Omental fat pad (tissue), 4 donors: ENCODE data around the gene GOPC. TPM values are rescaled to one million over a fixed set of nuclear protein-coding genes. Genes with fewer than 3 reads are reported as not detected.

ENCODE experiments used
- ATAC-seq: fragments of 150-250 bp; one replicate; pipeline ENCODE4 v1.9.1; 2016; ENCODE audit warnings: mild to moderate bottlenecking, moderate library complexity; ENCODE audit not compliant: low FRiP score
- DNase-seq: peaks from one replicate; pipeline ENCODE4 v3.0.0-alpha.2; 2019; ENCODE audit warnings: low spot score
- total RNA-seq, 4 donors: library from RNA; depleted of rRNA; stranded (reverse); fragments of >200 nt; gene quantifications; one replicate each; pipeline ENCODE4 v1.1.0, GENCODE V29; 2016
- TF ChIP-seq, protein P1 (sequence below), 3 donors: fragments of 450-650 bp; IDR thresholded peaks; one replicate each; pipeline ENCODE4 v1.5.1; 2016 to 2017; ENCODE audit warnings: antibody characterized with exemption in 3 of 3, mild to moderate bottlenecking in 3 of 3, moderate library complexity in 2 of 3

GOPC gene
- total RNA-seq, 4 donors from 2014 or later, result 15.0 to 25.7 (median 17.0) TPM

- no peak for DNase-seq
- TF ChIP-seq, protein P1, sequence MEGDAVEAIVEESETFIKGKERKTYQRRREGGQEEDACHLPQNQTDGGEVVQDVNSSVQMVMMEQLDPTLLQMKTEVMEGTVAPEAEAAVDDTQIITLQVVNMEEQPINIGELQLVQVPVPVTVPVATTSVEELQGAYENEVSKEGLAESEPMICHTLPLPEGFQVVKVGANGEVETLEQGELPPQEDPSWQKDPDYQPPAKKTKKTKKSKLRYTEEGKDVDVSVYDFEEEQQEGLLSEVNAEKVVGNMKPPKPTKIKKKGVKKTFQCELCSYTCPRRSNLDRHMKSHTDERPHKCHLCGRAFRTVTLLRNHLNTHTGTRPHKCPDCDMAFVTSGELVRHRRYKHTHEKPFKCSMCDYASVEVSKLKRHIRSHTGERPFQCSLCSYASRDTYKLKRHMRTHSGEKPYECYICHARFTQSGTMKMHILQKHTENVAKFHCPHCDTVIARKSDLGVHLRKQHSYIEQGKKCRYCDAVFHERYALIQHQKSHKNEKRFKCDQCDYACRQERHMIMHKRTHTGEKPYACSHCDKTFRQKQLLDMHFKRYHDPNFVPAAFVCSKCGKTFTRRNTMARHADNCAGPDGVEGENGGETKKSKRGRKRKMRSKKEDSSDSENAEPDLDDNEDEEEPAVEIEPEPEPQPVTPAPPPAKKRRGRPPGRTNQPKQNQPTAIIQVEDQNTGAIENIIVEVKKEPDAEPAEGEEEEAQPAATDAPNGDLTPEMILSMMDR (IDR thresholded peaks at IDR 0.05), result no peak
Measured at GRCh38 chr6:117573006-117573680, 29.2 kb downstream of the GOPC start.

GRCh38 chr6:117568831-117569410 lies 33.4 kb downstream of the GOPC start:
- TF ChIP-seq, protein P1 (IDR thresholded peaks at IDR 0.05), result no peak
- no peak for DNase-seq
- no peak for ATAC-seq

More at GRCh38 chr6:117573006-117573680, 29.2 kb downstream of the GOPC start:
- no peak for ATAC-seq

GRCh38 chr6:117568247-117568646 lies 34.1 kb downstream of the GOPC start:
- DNase-seq (no peak), ATAC-seq (no peak)
- TF ChIP-seq, protein P1 (IDR thresholded peaks at IDR 0.05), result no peak

DNA sequence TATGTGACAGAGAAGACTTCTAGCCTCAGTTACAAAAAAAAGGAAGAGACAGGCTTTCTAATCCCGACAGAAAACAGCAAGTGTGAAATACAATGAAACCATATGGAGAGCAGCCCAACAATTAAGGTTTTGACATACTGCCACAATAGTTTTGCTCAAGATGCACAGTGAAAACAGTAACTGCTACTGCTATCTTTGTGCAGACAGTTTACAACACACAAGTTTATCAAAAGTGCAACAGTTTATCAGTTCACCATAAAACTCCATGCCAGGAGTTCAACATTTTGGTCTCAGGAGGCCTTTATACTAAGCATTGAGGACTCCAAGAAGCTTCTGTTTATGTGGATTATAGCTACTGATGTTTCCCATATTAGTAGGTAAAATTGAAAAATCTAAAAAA lies 37.6 kb downstream of the GOPC start:
- DNase-seq (no peak), ATAC-seq (no peak)
- TF ChIP-seq, protein P1 (IDR thresholded peaks at IDR 0.05), result no peak

DNA sequence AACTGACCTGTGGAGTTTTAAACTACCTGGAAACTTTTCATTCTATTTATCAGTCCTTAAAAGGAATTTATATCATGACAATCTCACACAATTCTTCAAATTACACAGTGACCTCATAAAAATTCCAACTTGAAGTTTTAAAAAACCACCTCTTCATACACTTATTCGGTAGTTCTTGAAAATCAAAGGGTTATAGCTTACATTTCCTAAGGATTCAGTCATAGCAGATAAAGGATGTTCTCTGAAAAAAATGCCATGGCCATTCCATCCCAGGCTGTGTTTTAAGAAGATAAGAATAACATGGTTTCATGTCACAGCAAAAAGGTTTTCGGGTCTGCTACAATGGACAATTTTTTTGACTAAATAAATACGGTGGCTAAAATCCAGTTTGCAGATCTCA lies 41.2 kb downstream of the GOPC start:
- TF ChIP-seq, protein P1 (IDR thresholded peaks at IDR 0.05), result no peak
- ATAC-seq, result no peak
- no peak for DNase-seq

- TF ChIP-seq, protein P1 (IDR thresholded peaks at IDR 0.05), result no peak
- ATAC-seq (no peak), DNase-seq (no peak)
Measured at GRCh38 chr6:117559299-117559698, 43.0 kb downstream of the GOPC start.

DNA sequence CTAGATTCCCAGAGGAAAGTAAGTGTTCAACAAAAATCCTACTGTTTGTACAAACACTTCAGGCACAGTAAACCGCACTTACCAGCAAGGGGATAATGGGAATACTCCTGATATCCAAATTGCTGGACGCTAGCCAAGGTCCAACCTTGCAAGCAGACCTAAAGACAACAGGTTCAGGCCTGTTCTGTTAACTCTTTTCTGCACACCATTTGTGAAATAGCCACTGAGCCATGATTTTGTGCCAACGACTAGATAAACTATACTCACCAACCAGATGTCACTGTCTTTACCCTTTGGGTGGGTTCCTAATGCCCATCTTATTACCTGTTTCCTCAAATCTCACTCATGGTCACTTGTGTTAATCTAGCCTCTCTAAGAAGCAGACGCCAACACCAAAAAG lies 43.5 kb downstream of the GOPC start:
- ATAC-seq, result no peak
- DNase-seq, result no peak
- TF ChIP-seq, protein P1 (IDR thresholded peaks at IDR 0.05), result no peak
